Measurements from ENCODE around the gene GUCY1A2. TPM values are rescaled to one million over a fixed set of nuclear protein-coding genes. Genes with fewer than 3 reads are reported as not detected.
"Not testable (repeated sequence)": the region's sequence is repeated elsewhere in the genome, so short reads cannot be mapped to it uniquely, and the experiment has no call there.

Gene GUCY1A2
- total RNA-seq, 1 donor from 2014 or later, result not detected

DNA sequence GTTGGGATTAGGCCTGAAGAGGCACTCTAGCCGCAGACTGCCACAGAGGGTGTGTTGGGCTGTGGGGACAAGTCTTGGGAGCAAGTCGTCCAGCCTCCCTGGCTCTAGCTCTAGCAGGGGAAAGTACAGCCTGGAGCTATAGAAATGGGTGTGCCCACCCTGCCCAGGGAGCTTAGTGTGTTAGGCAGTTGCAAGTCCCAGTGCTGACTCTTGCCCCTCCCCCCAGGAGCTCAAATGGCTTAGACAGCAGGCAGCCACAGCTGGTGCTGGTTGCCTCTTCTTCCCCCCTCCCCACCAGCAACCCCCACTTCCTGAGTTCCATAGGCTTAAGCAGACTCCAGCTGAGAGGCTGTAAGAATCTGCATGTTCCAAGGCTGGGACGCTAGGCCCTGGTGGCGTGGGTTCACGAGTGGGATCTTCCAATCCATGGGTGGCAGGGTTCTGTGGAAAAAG lies 61.2 kb downstream of the GUCY1A2 start:
- intact Hi-C loops (cut with micrococcal nuclease), result no loop called here
- H3K36me3 Mint-ChIP-seq (ENCODE audit: low read depth), result no peaks in the 10 kb centered on the region
- peaks cover 8% of the 10 kb centered on the region for H3K9me3 Mint-ChIP-seq
- no peak overlapping the region for H3K27ac Mint-ChIP-seq
- no peak overlapping the region for H3K4me3 Mint-ChIP-seq
- H3K27me3 Mint-ChIP-seq, result no peaks in the 10 kb centered on the region
- no peak for DNase-seq
- no peaks in the 10 kb centered on the region for H3K4me1 Mint-ChIP-seq

DNA sequence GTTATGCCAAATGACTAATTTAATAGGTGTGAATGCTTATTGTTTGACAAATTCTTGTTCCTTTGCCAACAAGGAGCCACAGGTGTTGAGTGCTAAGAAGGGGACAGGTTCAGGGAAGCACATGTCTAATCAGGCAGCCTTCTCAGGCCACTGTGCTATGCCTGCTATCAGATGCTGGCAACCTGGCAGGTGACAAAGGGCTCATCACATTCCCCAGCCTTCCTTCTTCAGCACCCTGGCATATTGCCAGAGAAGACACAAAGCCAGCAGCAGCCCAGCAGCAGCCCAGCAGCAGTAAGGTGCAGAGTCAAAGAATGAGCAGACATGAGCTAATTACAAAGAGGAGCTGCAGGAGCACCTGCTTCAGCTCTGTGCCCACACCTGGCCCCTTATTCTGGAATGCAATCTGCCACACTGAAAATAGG lies 68.2 kb downstream of the GUCY1A2 start:
- H3K9me3 Mint-ChIP-seq, result peaks cover 5% of the 10 kb centered on the region
- intact Hi-C loops (cut with micrococcal nuclease), result no loop called here
- no peaks in the 10 kb centered on the region for H3K4me1 Mint-ChIP-seq
- H3K27me3 Mint-ChIP-seq, result no peaks in the 10 kb centered on the region
- no peak overlapping the region for H3K4me3 Mint-ChIP-seq
- DNase-seq, result no peak
- no peak overlapping the region for H3K27ac Mint-ChIP-seq
- no peaks in the 10 kb centered on the region for H3K36me3 Mint-ChIP-seq (ENCODE audit: low read depth)

DNA sequence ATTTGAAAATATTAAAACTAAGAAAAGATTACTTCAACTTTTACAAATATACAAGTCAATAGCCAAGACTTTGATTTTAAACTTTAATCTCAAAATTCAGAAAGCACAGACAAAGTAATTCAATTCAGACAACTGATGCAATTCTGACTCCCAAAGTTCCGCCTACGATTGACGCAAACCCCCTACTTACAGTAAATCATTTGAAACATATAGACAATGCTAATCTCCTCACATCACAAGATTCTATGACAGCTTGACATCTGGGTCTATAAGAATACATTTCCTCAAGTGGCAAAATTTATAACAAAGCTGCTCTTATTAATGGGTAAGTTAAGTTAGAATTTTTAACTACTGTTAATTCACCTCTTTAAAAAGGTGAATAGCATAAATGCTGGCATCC lies 75.2 kb downstream of the GUCY1A2 start:
- no peaks in the 10 kb centered on the region for H3K27me3 Mint-ChIP-seq
- H3K27ac Mint-ChIP-seq, result no peak overlapping the region
- H3K4me1 Mint-ChIP-seq, result no peaks in the 10 kb centered on the region
- intact Hi-C loops (cut with micrococcal nuclease), result no loop called here
- no peaks in the 10 kb centered on the region for H3K9me3 Mint-ChIP-seq
- no peak overlapping the region for H3K4me3 Mint-ChIP-seq
- DNase-seq, result no peak
- H3K36me3 Mint-ChIP-seq (ENCODE audit: low read depth), result no peaks in the 10 kb centered on the region

DNA sequence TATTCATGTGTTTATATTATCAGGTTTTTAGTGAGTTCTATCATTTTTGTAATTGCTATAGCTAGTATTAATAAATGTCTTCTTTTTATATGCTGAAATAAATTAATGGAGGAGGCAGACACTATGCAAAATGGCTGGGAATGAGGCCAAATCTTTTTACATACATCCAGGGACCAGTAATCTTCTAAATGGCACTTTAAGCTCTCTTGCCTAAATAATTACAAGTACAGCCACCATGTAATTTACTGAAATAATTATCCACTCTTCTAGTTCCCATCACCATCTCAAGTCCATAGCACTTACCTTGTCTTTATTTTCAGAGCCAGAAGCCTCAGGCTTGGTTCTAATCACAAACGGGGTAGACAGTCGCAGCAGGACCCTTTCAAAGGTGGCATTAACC lies 79.1 kb downstream of the GUCY1A2 start:
- DNase-seq, result no peak
- Mint-ChIP-seq H3K4me1 (no peaks in the 10 kb centered on the region), H3K9me3 (no peaks in the 10 kb centered on the region), H3K27me3 (no peaks in the 10 kb centered on the region), H3K4me3 (no peak overlapping the region), H3K36me3 (ENCODE audit: low read depth) (no peaks in the 10 kb centered on the region), H3K27ac (no peak overlapping the region)
- intact Hi-C loops (cut with micrococcal nuclease), result no loop called here

DNA sequence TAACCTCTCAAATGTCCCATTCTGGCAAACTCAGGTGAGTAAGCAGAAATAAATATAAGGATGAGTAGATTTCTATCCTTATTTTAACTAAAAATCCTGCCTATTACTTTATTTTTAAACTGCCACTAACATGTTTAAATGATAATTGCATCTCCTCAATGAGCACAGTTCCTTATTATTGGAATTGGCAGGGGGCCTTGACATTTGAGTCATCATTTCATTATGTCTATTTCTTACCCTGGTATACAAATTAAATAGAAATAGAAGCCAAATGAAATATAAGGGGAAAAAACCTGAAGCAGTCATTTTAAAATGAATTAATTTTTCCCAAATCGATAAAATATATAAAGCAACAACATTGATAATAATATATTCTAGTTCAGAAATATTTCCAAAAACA lies 81.2 kb downstream of the GUCY1A2 start:
- no peaks in the 10 kb centered on the region for H3K4me1 Mint-ChIP-seq
- DNase-seq, result no peak
- no peaks in the 10 kb centered on the region for H3K36me3 Mint-ChIP-seq (ENCODE audit: low read depth)
- H3K9me3 Mint-ChIP-seq, result no peaks in the 10 kb centered on the region
- H3K4me3 Mint-ChIP-seq, result no peak overlapping the region
- no peaks in the 10 kb centered on the region for H3K27me3 Mint-ChIP-seq
- H3K27ac Mint-ChIP-seq, result no peak overlapping the region
- intact Hi-C loops (cut with micrococcal nuclease), result no loop called here

DNA sequence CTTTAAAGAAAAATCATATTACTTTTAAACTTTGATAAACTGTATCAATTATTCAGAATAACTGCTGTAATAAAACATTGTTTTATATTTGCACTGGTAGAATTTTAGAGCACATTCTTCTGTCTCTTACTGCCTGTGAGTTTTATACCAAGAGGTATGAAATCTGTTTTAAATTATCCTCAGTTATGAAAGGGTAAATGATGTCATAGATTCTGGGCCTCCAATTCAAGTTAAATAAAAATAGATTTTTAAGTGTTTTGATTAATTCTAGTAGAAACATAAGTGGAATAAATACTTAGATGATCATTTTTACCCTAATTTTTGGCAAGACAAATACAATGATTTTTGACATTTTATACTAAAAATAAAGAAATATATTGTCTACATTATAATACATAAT lies 93.0 kb downstream of the GUCY1A2 start:
- Mint-ChIP-seq H3K36me3 (ENCODE audit: low read depth) (no peaks in the 10 kb centered on the region), H3K9me3 (no peaks in the 10 kb centered on the region), H3K27me3 (no peaks in the 10 kb centered on the region), H3K27ac (no peak overlapping the region), H3K4me1 (no peaks in the 10 kb centered on the region), H3K4me3 (no peak overlapping the region)
- no peak for DNase-seq
- intact Hi-C loops (cut with micrococcal nuclease), result no loop called here

DNA sequence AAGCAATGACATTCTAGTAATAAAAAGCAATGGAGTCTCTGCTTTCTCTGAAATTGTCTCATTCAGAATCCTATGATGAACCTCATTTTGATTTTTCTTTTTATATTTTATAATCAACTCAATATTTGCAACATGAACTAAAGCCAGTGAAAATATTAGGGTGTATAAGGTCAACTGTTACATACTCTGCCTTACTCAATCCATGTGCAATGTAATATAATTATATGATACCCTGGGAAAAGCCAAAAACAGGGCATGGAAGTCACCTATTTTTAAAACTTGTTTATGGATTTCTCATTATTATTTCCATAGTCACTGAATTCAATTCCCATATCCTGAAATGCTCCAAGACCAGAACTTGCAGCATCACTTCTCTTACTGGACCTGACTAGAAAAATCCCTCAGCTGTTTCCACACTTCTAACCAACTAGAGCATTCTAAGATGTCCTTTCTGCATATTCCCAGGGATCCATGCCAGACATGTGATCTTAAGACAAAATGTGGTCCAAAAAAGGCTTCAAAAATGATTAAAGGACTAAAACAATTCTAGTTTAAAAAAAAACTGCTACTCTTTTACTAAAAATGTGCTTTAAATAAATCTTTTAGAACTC lies 97.3 kb downstream of the GUCY1A2 start:
- H3K4me3 Mint-ChIP-seq, result no peak overlapping the region
- H3K4me1 Mint-ChIP-seq, result no peaks in the 10 kb centered on the region
- H3K27me3 Mint-ChIP-seq, result no peaks in the 10 kb centered on the region
- no peaks in the 10 kb centered on the region for H3K9me3 Mint-ChIP-seq
- H3K27ac Mint-ChIP-seq, result no peak overlapping the region
- intact Hi-C loops (cut with micrococcal nuclease), result no loop called here
- no peaks in the 10 kb centered on the region for H3K36me3 Mint-ChIP-seq (ENCODE audit: low read depth)
- no peak for DNase-seq

DNA sequence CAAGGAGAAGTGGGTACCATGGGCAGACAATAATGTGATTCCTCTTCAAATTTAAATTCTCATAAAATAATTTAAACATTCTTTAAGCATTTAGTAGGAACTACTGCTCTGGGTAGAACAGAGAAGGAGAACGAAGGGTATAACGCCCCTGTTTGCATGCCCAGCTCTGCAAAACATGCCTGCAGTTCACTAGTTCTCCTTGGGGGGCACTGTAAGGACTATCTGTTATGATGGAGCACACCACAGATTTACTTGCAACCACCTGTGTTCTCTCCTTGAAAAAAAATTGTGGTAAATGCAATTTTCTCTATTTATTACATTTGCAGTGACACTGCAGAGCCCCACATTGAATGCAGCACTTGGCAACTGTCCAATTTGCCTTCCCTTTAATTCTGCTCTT lies 100.3 kb downstream of the GUCY1A2 start:
- H3K4me3 Mint-ChIP-seq, result no peak overlapping the region
- H3K27me3 Mint-ChIP-seq, result no peaks in the 10 kb centered on the region
- intact Hi-C loops (cut with micrococcal nuclease), result no loop called here
- DNase-seq, result no peak
- no peak overlapping the region for H3K27ac Mint-ChIP-seq
- H3K9me3 Mint-ChIP-seq, result no peaks in the 10 kb centered on the region
- H3K4me1 Mint-ChIP-seq, result no peaks in the 10 kb centered on the region
- no peaks in the 10 kb centered on the region for H3K36me3 Mint-ChIP-seq (ENCODE audit: low read depth)

DNA sequence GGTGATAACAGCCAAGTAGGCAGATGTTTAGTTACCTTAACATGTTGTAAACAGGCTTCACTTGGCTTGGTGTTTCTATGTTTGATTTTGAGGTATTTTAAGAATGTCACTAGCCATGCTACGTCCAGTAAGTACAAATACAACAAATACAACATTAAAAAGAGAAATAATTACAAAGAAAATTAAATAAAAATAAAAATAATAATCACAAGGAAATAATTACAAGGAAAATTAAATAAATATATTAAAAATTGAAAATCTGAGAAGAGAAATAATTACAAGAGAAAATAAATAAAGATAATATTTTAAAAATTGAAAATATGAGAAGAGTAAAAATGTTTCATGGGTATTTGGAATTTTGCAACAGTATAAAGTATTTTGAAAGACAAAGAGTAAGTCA lies 103.9 kb downstream of the GUCY1A2 start:
- no peak overlapping the region for H3K4me3 Mint-ChIP-seq
- H3K27me3 Mint-ChIP-seq, result no peaks in the 10 kb centered on the region
- H3K4me1 Mint-ChIP-seq, result no peaks in the 10 kb centered on the region
- DNase-seq, result no peak
- intact Hi-C loops (cut with micrococcal nuclease), result no loop called here
- H3K36me3 Mint-ChIP-seq (ENCODE audit: low read depth), result no peaks in the 10 kb centered on the region
- no peaks in the 10 kb centered on the region for H3K9me3 Mint-ChIP-seq
- no peak overlapping the region for H3K27ac Mint-ChIP-seq

DNA sequence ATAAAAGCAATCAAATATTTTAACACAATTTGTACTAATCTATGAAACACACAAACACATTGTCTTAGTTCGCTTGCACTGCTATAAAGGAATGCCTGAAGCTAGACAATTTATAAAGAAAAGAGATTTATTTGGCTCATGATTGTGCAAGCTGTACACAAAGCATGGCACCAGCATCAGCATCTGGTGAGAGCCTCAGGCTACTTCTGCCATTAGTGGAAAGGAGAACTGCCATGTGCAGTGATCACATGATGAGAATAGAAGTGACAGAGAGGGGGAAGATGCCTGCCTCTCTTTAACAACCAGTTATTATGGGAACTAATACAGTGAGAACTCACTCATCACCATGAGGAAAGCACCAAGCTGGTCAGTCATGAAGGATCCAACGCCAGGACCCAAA lies 105.1 kb downstream of the GUCY1A2 start:
- Mint-ChIP-seq H3K27ac (no peak overlapping the region), H3K36me3 (ENCODE audit: low read depth) (no peaks in the 10 kb centered on the region), H3K4me1 (no peaks in the 10 kb centered on the region), H3K27me3 (no peaks in the 10 kb centered on the region), H3K4me3 (no peak overlapping the region), H3K9me3 (no peaks in the 10 kb centered on the region)
- intact Hi-C loops (cut with micrococcal nuclease), result no loop called here
- no peak for DNase-seq

DNA sequence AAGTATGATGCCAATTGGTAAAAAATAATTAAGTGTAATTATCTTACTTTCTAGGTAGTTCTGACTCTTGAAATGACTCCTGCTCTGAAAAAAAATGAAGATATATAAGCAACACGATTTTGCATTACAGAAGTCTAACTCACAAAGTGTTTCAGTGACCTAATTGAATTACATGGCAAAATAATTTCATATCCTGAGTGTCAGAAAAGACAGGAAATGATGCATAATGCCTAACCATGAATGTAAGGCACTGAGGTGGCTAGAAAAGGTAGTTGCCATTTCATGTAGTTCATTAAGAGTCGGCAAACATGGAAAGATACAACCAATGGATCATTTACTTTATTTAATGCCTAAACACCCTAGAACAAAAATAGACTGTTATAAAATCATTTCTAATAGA lies 113.5 kb downstream of the GUCY1A2 start:
- H3K27ac Mint-ChIP-seq, result no peak overlapping the region
- intact Hi-C loops (cut with micrococcal nuclease), result no loop called here
- no peak overlapping the region for H3K4me3 Mint-ChIP-seq
- DNase-seq, result no peak
- peaks cover 9% of the 10 kb centered on the region for H3K9me3 Mint-ChIP-seq
- H3K4me1 Mint-ChIP-seq, result no peaks in the 10 kb centered on the region
- no peaks in the 10 kb centered on the region for H3K36me3 Mint-ChIP-seq (ENCODE audit: low read depth)
- no peaks in the 10 kb centered on the region for H3K27me3 Mint-ChIP-seq

DNA sequence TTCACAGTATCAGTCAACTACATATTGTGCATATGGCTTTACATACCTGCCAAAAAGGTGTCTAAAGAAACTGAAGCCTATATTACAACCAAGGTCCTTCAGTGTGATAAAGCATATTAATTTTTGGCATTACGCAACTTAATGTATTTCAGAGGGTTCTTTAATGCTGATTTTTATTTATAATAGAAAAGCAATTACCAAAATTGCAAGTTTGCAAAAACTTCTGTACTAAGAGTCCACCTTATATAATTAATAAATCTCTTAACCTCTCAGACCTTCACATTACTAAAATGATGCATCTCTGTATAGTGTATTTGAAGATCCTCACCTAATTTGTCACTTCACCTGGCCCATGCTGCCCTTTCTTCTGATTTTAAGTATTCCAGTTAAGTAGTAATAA lies 128.6 kb downstream of the GUCY1A2 start:
- intact Hi-C loops (cut with micrococcal nuclease), result no loop called here
- H3K36me3 Mint-ChIP-seq (ENCODE audit: low read depth), result no peaks in the 10 kb centered on the region
- H3K4me1 Mint-ChIP-seq, result no peaks in the 10 kb centered on the region
- H3K27me3 Mint-ChIP-seq, result no peaks in the 10 kb centered on the region
- H3K4me3 Mint-ChIP-seq, result no peak overlapping the region
- DNase-seq, result no peak
- H3K9me3 Mint-ChIP-seq, result peaks cover 8% of the 10 kb centered on the region
- no peak overlapping the region for H3K27ac Mint-ChIP-seq

DNA sequence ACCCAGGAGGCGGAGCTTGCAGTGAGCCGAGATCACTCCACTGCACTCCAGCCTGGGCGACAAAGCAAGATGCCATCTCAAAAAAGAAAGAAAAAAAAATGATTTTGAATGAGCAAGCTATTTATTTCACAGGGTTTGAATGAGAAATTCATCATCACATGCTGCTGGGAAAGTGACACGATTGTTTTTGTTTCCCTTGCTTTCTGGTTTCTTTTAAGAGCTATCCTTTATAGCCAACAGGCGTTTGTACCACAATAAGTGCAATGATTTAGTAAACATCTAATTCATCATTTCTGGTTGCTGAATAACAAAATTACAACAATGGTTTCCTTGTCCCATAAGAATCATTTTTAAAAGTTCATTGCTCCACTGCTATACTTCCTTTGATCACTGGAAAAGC lies 129.9 kb downstream of the GUCY1A2 start:
- H3K9me3 Mint-ChIP-seq, result peaks cover 17% of the 10 kb centered on the region
- no peak overlapping the region for H3K4me3 Mint-ChIP-seq
- intact Hi-C loops (cut with micrococcal nuclease), result no loop called here
- DNase-seq, result no peak
- H3K4me1 Mint-ChIP-seq, result no peaks in the 10 kb centered on the region
- no peaks in the 10 kb centered on the region for H3K36me3 Mint-ChIP-seq (ENCODE audit: low read depth)
- H3K27me3 Mint-ChIP-seq, result no peaks in the 10 kb centered on the region
- H3K27ac Mint-ChIP-seq, result no peak overlapping the region

DNA sequence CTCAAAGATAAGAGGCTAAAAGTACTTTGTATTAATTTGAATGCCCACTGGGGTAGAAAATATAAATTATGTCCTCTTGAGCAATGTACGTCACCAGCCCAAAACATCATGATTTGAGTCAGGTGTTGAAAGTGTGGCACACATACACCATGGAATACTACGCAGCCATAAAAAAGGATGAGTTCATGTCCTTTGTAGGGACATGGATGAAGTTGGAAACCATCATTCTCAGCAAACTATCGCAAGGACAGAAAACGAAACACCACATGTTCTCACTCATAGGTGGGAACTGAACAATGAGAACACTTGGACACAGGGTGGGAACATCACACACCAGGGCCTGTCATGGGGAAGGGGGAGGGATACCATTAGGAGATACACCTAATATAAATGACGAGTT lies 134.6 kb downstream of the GUCY1A2 start:
- H3K4me3 Mint-ChIP-seq; DNase-seq; H3K4me1 Mint-ChIP-seq; H3K27ac Mint-ChIP-seq; intact Hi-C loops (cut with micrococcal nuclease); H3K36me3 Mint-ChIP-seq (ENCODE audit: low read depth); H3K27me3 Mint-ChIP-seq: not testable (repeated sequence)
- H3K9me3 Mint-ChIP-seq, result peaks cover 25% of the 10 kb centered on the region

DNA sequence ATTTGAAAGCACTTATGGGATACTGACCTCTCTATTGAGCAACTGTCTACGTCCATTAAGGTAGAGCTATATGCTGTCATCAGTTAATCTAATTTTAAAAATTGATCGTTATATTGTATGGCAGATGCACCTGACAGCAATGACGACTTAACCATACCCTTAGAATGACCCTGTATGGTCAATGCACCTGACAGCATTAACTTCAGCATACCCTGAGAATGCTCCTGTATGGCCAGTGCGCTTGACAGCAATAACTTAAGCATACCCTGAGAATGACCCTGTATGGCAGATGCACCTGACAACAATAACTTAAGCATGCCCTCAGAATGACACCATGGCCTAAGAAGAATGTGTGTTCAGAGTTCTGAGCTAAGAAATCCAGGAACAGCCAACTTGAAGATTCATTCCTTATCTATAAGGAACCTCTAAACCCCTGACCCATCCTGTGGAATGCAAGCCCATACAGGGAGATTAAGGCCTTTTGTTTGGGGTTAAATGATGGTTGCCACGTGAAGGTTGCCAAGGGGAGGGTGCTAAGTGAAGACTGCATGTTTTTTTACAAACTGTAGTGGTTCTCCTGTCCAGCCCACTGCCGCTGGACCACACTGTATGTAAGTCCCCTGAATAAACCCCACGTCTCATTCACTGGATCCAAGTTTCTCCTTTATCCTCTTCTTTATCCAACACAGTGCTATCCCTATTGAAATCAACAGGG lies 138.3 kb downstream of the GUCY1A2 start:
- H3K27me3 Mint-ChIP-seq, result no peaks in the 10 kb centered on the region
- H3K4me1 Mint-ChIP-seq, result no peaks in the 10 kb centered on the region
- no peak for DNase-seq
- H3K36me3 Mint-ChIP-seq (ENCODE audit: low read depth), result no peaks in the 10 kb centered on the region
- no peak overlapping the region for H3K4me3 Mint-ChIP-seq
- peaks cover 22% of the 10 kb centered on the region for H3K9me3 Mint-ChIP-seq
- H3K27ac Mint-ChIP-seq, result no peak overlapping the region
- intact Hi-C loops (cut with micrococcal nuclease), result no loop called here

Measured in activated CD4-positive, alpha-beta T cell treated with anti-CD3 and anti-CD28 coated beads, Interleukin-2, amount 10 ng/mL, durations not matched to agents 24 days and 14 days (primary cell).